ENCODE measurements around the gene PPY.

Gene PPY

GRCh38 chr17:43942051-43942685 lies at the start of gene PPY:
PPY (minus strand) TSS chr17:43942476; CDS start chr17:43941654, 822 bp downstream.
- peaks cover 13% of the 10 kb centered on the region for H3K4me1 ChIP-seq (ENCODE audit: insufficient read depth, low read length, poor library complexity, severe bottlenecking)
- no peak within 1 kb of the TSS for H3K4me3 ChIP-seq (ENCODE audit: low read length, poor library complexity, severe bottlenecking)
- no peak within 1 kb of the TSS for H2AFZ ChIP-seq (ENCODE audit: low read length)
- H3F3A ChIP-seq (ENCODE audit: low read depth), result no peaks in the 10 kb centered on the region
- no peak within 1 kb of the TSS for H3K4me2 ChIP-seq (ENCODE audit: low read depth, low read length, poor library complexity, severe bottlenecking)
- H3K79me2 ChIP-seq (ENCODE audit: insufficient read depth, low read length), result no peaks in the 10 kb centered on the region
- H3K9me2 ChIP-seq (replicated peaks; ENCODE audit: low read depth, low read length), result no peaks in the 10 kb centered on the region
- H3K36me3 ChIP-seq (ENCODE audit: insufficient read depth, low read length), result no peaks in the 10 kb centered on the region
- H4K20me1 ChIP-seq (ENCODE audit: insufficient read depth, low read length, poor library complexity, severe bottlenecking), result no peaks in the 10 kb centered on the region
- no peaks in the 10 kb centered on the region for H3K9me3 ChIP-seq (ENCODE audit: insufficient read depth, low read depth, low read length)
- no peak within 1 kb of the TSS for H3K9ac ChIP-seq (ENCODE audit: low read depth, low read length, poor library complexity, severe bottlenecking)
- TF ChIP-seq CTCF (conservative IDR thresholded peaks at IDR 0.05; ENCODE audit: low read length) (no peak), EZH2phosphoT487 (IDR thresholded peaks at IDR 0.05; ENCODE audit: borderline replicate concordance) (no peak)
- no peaks in the 10 kb centered on the region for H3K27me3 ChIP-seq (ENCODE audit: insufficient read depth, low read length, poor library complexity, severe bottlenecking)

- Histone ChIP-seq H3K9ac (ENCODE audit: low read depth, low read length, poor library complexity, severe bottlenecking) (no peak overlapping the region), H3K79me2 (ENCODE audit: insufficient read depth, low read length) (no peaks in the 10 kb centered on the region), H2AFZ (ENCODE audit: low read length) (no peak overlapping the region), H3K36me3 (ENCODE audit: insufficient read depth, low read length) (no peaks in the 10 kb centered on the region), H3K27me3 (ENCODE audit: insufficient read depth, low read length, poor library complexity, severe bottlenecking) (no peaks in the 10 kb centered on the region), H3K9me2 (replicated peaks; ENCODE audit: low read depth, low read length) (no peaks in the 10 kb centered on the region), H3K9me3 (ENCODE audit: insufficient read depth, low read depth, low read length) (no peaks in the 10 kb centered on the region), H3K4me1 (ENCODE audit: insufficient read depth, low read length, poor library complexity, severe bottlenecking) (no peaks in the 10 kb centered on the region), H3K4me3 (ENCODE audit: low read length, poor library complexity, severe bottlenecking) (no peak overlapping the region), H3F3A (ENCODE audit: low read depth) (no peaks in the 10 kb centered on the region), H4K20me1 (ENCODE audit: insufficient read depth, low read length, poor library complexity, severe bottlenecking) (no peaks in the 10 kb centered on the region), H3K4me2 (ENCODE audit: low read depth, low read length, poor library complexity, severe bottlenecking) (no peak overlapping the region)
- TF ChIP-seq CTCF (conservative IDR thresholded peaks at IDR 0.05; ENCODE audit: low read length) (no peak), EZH2phosphoT487 (IDR thresholded peaks at IDR 0.05; ENCODE audit: borderline replicate concordance) (no peak)
Measured at GRCh38 chr17:43988301-43988700, 46.0 kb upstream of the PPY start.

- no peak overlapping the region for H2AFZ ChIP-seq (ENCODE audit: low read length)
- no peak overlapping the region for H3K9ac ChIP-seq (ENCODE audit: low read depth, low read length, poor library complexity, severe bottlenecking)
- no peak overlapping the region for H3K4me3 ChIP-seq (ENCODE audit: low read length, poor library complexity, severe bottlenecking)
- H4K20me1 ChIP-seq (ENCODE audit: insufficient read depth, low read length, poor library complexity, severe bottlenecking), result no peaks in the 10 kb centered on the region
- H3K4me2 ChIP-seq (ENCODE audit: low read depth, low read length, poor library complexity, severe bottlenecking), result no peak overlapping the region
- H3F3A ChIP-seq (ENCODE audit: low read depth), result no peaks in the 10 kb centered on the region
- TF ChIP-seq CTCF (conservative IDR thresholded peaks at IDR 0.05; ENCODE audit: low read length) (no peak), EZH2phosphoT487 (IDR thresholded peaks at IDR 0.05; ENCODE audit: borderline replicate concordance) (no peak)
- H3K9me3 ChIP-seq (ENCODE audit: insufficient read depth, low read depth, low read length), result no peaks in the 10 kb centered on the region
- H3K36me3 ChIP-seq (ENCODE audit: insufficient read depth, low read length), result no peaks in the 10 kb centered on the region
- H3K79me2 ChIP-seq (ENCODE audit: insufficient read depth, low read length), result no peaks in the 10 kb centered on the region
- H3K27me3 ChIP-seq (ENCODE audit: insufficient read depth, low read length, poor library complexity, severe bottlenecking), result no peaks in the 10 kb centered on the region
- no peaks in the 10 kb centered on the region for H3K9me2 ChIP-seq (replicated peaks; ENCODE audit: low read depth, low read length)
- H3K4me1 ChIP-seq (ENCODE audit: insufficient read depth, low read length, poor library complexity, severe bottlenecking), result no peaks in the 10 kb centered on the region
Measured at GRCh38 chr17:43987131-43988021, 45.1 kb upstream of the PPY start.
